Choroid plexus epithelial cell (primary cell): ENCODE measurements around the gene VTI1A.

Source experiments
- DNase-seq: peaks from one replicate; pipeline ENCODE4 v3.0.0-alpha.2; 2010; ENCODE audit warnings: low read depth
- H3K4me3 ChIP-seq: 2 replicates; pipeline ENCODE4 v1.5.1; 2011; ENCODE audit warnings: low read depth, mild to moderate bottlenecking, control low read depth, low read length, moderate library complexity
- TF ChIP-seq, protein P1 (sequence below): conservative IDR thresholded peaks from 2 replicates; pipeline ENCODE4 v1.5.1; 2011; ENCODE audit warnings: low read depth, mild to moderate bottlenecking, control low read depth, inconsistent platforms, low read length, moderate library complexity

Gene VTI1A

DNA sequence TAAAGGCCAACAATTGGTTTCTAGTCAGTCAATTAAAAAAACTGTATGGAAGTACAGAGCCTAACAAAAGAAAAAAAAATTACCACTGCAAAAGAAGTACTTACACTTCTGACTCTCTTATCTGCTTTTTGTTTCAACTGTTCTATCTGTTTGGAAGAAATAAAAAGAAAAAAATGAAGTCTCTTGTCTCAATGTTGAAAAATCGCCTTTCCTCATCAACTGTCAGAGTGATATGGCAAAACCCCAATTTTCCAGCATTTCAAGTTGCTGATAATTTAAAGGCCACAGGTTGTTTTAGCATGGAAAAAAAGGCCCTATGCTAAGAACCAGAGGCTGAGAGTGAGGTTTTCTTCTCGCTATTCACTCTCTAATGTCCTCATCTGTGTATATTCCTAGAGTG, 13.9 kb upstream of the VTI1A start:
- TF ChIP-seq, protein P1, sequence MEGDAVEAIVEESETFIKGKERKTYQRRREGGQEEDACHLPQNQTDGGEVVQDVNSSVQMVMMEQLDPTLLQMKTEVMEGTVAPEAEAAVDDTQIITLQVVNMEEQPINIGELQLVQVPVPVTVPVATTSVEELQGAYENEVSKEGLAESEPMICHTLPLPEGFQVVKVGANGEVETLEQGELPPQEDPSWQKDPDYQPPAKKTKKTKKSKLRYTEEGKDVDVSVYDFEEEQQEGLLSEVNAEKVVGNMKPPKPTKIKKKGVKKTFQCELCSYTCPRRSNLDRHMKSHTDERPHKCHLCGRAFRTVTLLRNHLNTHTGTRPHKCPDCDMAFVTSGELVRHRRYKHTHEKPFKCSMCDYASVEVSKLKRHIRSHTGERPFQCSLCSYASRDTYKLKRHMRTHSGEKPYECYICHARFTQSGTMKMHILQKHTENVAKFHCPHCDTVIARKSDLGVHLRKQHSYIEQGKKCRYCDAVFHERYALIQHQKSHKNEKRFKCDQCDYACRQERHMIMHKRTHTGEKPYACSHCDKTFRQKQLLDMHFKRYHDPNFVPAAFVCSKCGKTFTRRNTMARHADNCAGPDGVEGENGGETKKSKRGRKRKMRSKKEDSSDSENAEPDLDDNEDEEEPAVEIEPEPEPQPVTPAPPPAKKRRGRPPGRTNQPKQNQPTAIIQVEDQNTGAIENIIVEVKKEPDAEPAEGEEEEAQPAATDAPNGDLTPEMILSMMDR, result no peak
- H3K4me3 ChIP-seq, result no peak overlapping the region
- no peak for DNase-seq

DNA sequence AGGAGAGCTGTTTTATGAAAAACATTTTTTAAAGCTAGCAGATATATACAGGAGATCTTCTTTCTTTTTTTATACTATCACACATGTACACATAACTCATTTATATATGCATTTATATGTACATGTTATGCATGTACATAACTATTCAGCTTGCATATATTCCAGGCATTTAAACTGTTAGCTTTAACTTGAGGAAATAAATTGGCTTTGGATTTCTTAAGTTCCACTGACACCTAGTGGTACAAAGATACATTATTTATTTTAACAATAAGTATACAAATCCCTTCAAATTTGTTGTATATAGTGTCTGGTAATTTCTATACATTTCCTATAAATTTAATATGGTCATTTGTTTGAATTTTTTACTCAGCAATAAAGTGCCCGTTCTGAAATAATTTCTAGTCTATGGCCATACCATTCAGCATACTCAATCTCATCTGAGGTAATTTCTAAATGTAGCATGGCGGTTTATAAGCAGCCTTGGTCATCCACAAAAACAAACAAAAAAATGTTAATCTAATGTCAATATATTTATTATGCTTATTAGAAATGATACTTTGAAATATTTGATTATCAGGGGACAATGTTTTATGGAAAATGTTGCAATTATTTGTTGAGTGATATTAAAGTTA, 11.9 kb upstream of the VTI1A start:
- peak; percentile 73 for DNase-seq
- TF ChIP-seq, protein P1, result peak; percentile 49
- no peak overlapping the region for H3K4me3 ChIP-seq

DNA sequence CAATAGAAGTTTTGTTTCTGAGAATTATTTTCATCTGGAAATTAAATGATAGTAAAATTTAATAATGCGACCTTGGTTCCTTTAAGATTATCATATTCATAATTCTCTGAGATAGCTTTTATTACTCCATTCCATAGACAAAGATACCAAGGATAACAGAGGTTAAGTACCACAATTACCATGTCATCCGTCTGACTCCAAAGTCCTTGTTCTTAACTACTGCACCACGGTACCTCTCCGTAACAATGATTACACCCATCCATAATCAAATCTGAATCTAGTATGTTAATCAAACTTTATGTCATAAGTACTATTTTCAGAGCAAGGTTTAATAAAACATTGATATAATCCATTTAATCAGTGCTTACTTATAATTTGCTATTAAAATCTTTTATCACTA, 8.7 kb upstream of the VTI1A start:
- no peak overlapping the region for H3K4me3 ChIP-seq
- TF ChIP-seq, protein P1, result no peak

DNA sequence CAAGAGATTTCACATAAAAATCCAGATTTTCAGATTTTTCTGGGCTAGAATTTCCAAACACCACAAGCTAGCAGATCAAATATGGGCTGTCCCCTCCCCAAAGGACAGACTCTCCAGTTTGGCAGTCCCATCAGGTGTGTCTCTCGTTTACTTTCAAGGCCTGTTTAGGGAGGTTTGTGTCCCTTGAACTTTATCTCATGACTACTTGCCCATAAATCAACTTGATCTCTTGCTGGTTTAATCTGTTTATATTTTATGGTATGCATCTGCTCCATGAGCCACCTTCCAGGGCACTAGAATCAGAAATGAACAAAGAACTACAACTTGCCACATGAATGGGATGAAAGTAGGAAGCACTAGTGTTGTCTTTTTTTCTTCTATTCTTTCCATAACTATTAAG, 5.5 kb upstream of the VTI1A start:
- TF ChIP-seq, protein P1, result no peak
- no peak for DNase-seq
- no peak overlapping the region for H3K4me3 ChIP-seq

More for the DNA sequence above, 8.7 kb upstream of the VTI1A start:
- no peak for DNase-seq

DNA sequence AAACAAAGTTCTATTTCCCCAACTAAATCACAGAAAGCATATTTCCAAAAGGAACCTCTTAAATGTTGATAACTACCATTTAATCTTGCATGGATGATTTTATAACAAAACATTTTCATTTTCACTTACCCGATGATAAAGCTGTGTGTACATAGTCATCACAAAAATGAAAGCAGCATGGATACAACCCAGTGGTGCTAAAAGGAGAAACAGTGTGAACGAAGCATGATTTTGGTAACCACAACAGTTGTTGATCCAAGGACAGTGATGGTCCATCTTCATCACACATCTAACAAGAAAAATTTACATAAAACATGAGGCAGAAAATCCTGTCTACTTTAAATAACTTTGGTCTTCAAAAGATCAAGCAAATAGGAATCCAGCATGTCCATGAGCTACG, 5.0 kb upstream of the VTI1A start:
- DNase-seq, result no peak
- TF ChIP-seq, protein P1, result no peak
- H3K4me3 ChIP-seq, result no peak overlapping the region

DNA sequence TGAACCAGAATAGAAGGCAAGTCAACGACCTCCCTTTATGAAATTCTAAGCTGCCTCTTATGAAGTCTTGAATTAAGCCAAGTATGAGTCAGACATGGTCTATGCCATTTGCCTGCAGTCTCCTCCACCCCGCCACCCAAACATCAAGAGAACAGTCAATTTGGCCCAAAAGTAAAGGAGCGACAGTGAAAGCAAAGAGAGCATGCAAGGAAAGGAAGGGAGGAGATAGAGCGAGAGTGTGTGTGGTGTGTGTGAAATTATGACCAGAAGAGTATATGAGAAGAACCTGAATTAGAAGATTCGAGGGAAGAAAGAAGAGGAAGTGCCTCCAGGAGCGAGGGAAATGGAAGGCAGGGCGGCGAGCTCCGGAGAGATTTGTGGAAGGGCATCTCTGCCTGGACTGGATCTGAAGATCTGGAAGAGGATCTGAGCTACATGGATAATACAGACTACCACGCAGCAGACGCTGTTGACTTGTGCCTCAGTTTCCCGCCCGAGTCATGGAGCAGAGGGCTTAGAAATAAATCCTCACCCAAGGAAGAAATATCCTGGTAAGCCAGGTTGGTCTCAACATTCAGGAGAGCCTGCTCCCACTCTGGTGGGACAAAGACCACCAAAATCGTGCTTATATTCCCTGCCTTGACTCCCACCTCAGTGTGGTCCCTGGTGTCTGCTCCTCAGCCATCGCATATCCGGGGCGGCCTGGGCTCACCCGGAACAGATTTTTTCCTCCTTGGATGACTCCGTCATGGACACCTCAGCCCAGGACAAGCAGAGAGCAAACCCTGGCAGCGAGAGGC, 760 bp upstream of the VTI1A start:
- TF ChIP-seq, protein P1, result no peak
- peak overlapping the region; percentile 99 for H3K4me3 ChIP-seq
- DNase-seq, result peak; percentile 27

DNA sequence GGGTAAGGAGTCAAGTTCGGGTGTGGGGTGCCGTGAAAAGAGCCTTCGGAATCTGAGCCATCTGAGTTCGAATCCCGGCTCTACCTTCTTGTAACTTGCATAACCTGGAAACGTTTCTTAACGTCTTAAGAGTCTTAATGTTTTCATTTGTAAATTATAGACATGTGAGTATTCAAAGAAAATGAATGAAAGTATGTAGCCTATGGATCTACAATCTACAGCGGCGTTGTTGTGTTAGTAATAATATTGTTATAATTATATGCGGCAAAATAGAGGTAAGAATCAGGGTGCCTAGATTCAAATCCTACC, 559 bp downstream of the VTI1A start:
- TF ChIP-seq, protein P1, result no peak
- DNase-seq, result no peak
- peak overlapping the region; percentile 99 for H3K4me3 ChIP-seq
